CD4-positive, alpha-beta T cell treated with Interleukin-6 at 100 ng/mL for 8 hours (primary cell): ENCODE results near the gene ADD3.

Experiments used
- DNase-seq: peaks from one replicate; pipeline ENCODE4 v3.0.0-alpha.2; 2020; ENCODE audit warnings: mixed read lengths, low spot score

Gene ADD3

GRCh38 chr10:110005719-110006118, 2.1 kb upstream of the ADD3 start:
- DNase-seq = peak; percentile 12

GRCh38 chr10:110006358-110007160, 1.2 kb upstream of the ADD3 start:
- DNase-seq = no peak

GRCh38 chr10:110007161-110007700, 553 bp upstream of the ADD3 start:
- DNase-seq = no peak

- peak; percentile 67 for DNase-seq
These were observed 945 bp downstream of the ADD3 start for GRCh38 chr10:110008518-110009339.

GRCh38 chr10:110009736-110010475, 2.1 kb downstream of the ADD3 start:
- peak; percentile 82 for DNase-seq

- DNase-seq = peak; percentile 18
These were observed 2.9 kb downstream of the ADD3 start for GRCh38 chr10:110010486-110011378.

- DNase-seq = no peak
These were observed 3.9 kb downstream of the ADD3 start for GRCh38 chr10:110011681-110012080.

- peak; percentile 52 for DNase-seq
These were observed 6.0 kb downstream of the ADD3 start for GRCh38 chr10:110013630-110014293.

- DNase-seq = no peak
These were observed 8.3 kb downstream of the ADD3 start for GRCh38 chr10:110016039-110016438.

GRCh38 chr10:110017052-110017451, 9.3 kb downstream of the ADD3 start:
- no peak for DNase-seq

- no peak for DNase-seq
These were observed 10.1 kb downstream of the ADD3 start for GRCh38 chr10:110017907-110018306.

GRCh38 chr10:110020265-110020664, 12.5 kb downstream of the ADD3 start:
- DNase-seq = no peak

GRCh38 chr10:110022716-110023504, 15.1 kb downstream of the ADD3 start:
- DNase-seq = no peak

GRCh38 chr10:110023785-110024465, 16.1 kb downstream of the ADD3 start:
- DNase-seq = no peak

GRCh38 chr10:110029450-110029849, 21.7 kb downstream of the ADD3 start:
- no peak for DNase-seq

GRCh38 chr10:110032801-110033700, 25.3 kb downstream of the ADD3 start:
- DNase-seq = no peak

- no peak for DNase-seq
These were observed 26.0 kb downstream of the ADD3 start for GRCh38 chr10:110033701-110034235.

GRCh38 chr10:110034596-110034995, 26.8 kb downstream of the ADD3 start:
- DNase-seq = no peak
